Large intestine (tissue), 3 donors: ENCODE data around the gene B4GALT5. TPM values are rescaled to one million over a fixed set of nuclear protein-coding genes. Genes with fewer than 3 reads are reported as not detected.

ENCODE experiments used
- DNase-seq, 2 donors: peaks; one replicate each; pipeline versions ENCODE4 v3.0.0 to v3.0.0-alpha.2; 2013
- H3K27ac ChIP-seq: one replicate; pipeline ENCODE4 v1.5.1; 2013; ENCODE audit warnings: low read length
- H3K27me3 ChIP-seq: 2 replicates; pipeline ENCODE4 v1.6.1; 2013; ENCODE audit warnings: low read length; ENCODE audit not compliant: control insufficient read depth, insufficient read depth
- H3K36me3 ChIP-seq: 2 replicates; pipeline ENCODE4 v1.6.1; 2013; ENCODE audit warnings: low read length; ENCODE audit not compliant: control insufficient read depth, insufficient read depth
- H3K4me1 ChIP-seq: one replicate; pipeline ENCODE4 v1.6.1; 2013; ENCODE audit warnings: low read length; ENCODE audit not compliant: control insufficient read depth, insufficient read depth
- H3K4me3 ChIP-seq: one replicate; pipeline ENCODE4 v1.5.1; 2013; ENCODE audit warnings: low read length
- H3K9me3 ChIP-seq: one replicate; pipeline ENCODE4 v1.6.1; 2013; ENCODE audit warnings: mild to moderate bottlenecking, low read depth, low read length, moderate library complexity; ENCODE audit not compliant: control insufficient read depth
- WGBS: methylation state at CpG from one replicate; pipeline ENCODE4 v1.1.5; 2013; ENCODE audit warnings: low lambda C conversion rate; ENCODE audit not compliant: insufficient coverage; 5-methylcytosine and 5-hydroxymethylcytosine counted together
- polyA plus RNA-seq: library from polyadenylated mRNA; unstranded; fragments of 120-200 nt; gene quantifications from one replicate; pipeline ENCODE4 v1.2.1, GENCODE V29; 2013

B4GALT5 gene
- polyA plus RNA-seq, 1 donor: 51.2 TPM

- H3K27me3 ChIP-seq: no peaks in the 10 kb centered on the region
- peaks cover 3% of the 10 kb centered on the region for H3K9me3 ChIP-seq
- peaks cover 38% of the 10 kb centered on the region for H3K4me1 ChIP-seq
- 60% methylated on average over 3 of the region's 14 CpGs for WGBS
- H3K4me3 ChIP-seq: no peak overlapping the region
- peak; percentile 66 to 73 for DNase-seq
- peak overlapping the region; percentile 95 for H3K27ac ChIP-seq
- no peaks in the 10 kb centered on the region for H3K36me3 ChIP-seq
These were observed 129.0 kb downstream of the B4GALT5 start for GRCh38 chr20:49584418-49585382.

- Histone ChIP-seq H3K4me3 (no peak overlapping the region), H3K27ac (peak overlapping the region; percentile 95)
- DNase-seq: peak; percentile 88 to 94
These were observed 129.8 kb downstream of the B4GALT5 start for GRCh38 chr20:49583669-49584417.

GRCh38 chr20:49583343-49583668, 130.4 kb downstream of the B4GALT5 start:
- peak overlapping the region; percentile 95 for H3K27ac ChIP-seq
- peaks cover 38% of the 10 kb centered on the region for H3K4me1 ChIP-seq
- H3K4me3 ChIP-seq: no peak overlapping the region
- no peak for DNase-seq
- no peaks in the 10 kb centered on the region for H3K36me3 ChIP-seq
- no CpG with 5 or more reads among the region's 4 CpGs for WGBS
- H3K27me3 ChIP-seq: no peaks in the 10 kb centered on the region
- peaks cover 3% of the 10 kb centered on the region for H3K9me3 ChIP-seq

More at GRCh38 chr20:49583669-49584417, 129.8 kb downstream of the B4GALT5 start:
- Histone ChIP-seq H3K9me3 (peaks cover 3% of the 10 kb centered on the region), H3K4me1 (peaks cover 38% of the 10 kb centered on the region), H3K36me3 (no peaks in the 10 kb centered on the region), H3K27me3 (no peaks in the 10 kb centered on the region)
- WGBS: no CpG with 5 or more reads among the region's 12 CpGs

Other genes with a start within 250 kb of the B4GALT5 start
- gene KCNB1, start 231.2 kb downstream of the B4GALT5 start, polyA plus RNA-seq: 2.4 TPM
- gene PTGIS, start 145.7 kb downstream of the B4GALT5 start, polyA plus RNA-seq: 13.5 TPM
- 11.3 TPM for gene SLC9A8, start 99.0 kb upstream of the B4GALT5 start, polyA plus RNA-seq
- gene SPATA2, start 201.7 kb upstream of the B4GALT5 start, polyA plus RNA-seq: 14.4 TPM
- 125 TPM for gene RNF114, start 222.5 kb upstream of the B4GALT5 start, polyA plus RNA-seq